ENCODE results near the gene MBD6.
"Not testable (repeated sequence)": the region's sequence is repeated elsewhere in the genome, so short reads cannot be mapped to it uniquely, and the experiment has no call there.

MBD6 gene

GRCh38 chr12:57511588-57512325, 10.9 kb upstream of the MBD6 start:
- no peak for ATAC-seq
- TF ChIP-seq CSDC2 (CRISPR knock-in tag; IDR thresholded peaks at IDR 0.05): no peak
- TF ChIP-seq CREB5 (CRISPR knock-in tag; IDR thresholded peaks at IDR 0.05; ENCODE audit: low read depth): no peak
- no peak for TF ChIP-seq SNAI2 (CRISPR knock-in tag; IDR thresholded peaks at IDR 0.05)
- TF ChIP-seq GLIS3 (CRISPR knock-in tag; IDR thresholded peaks at IDR 0.05): no peak
- no peak for TF ChIP-seq ZNF70 (CRISPR knock-in tag; IDR thresholded peaks at IDR 0.05)
- TF ChIP-seq BACH2 (CRISPR knock-in tag; IDR thresholded peaks at IDR 0.05; ENCODE audit: borderline replicate concordance): no peak
- TF ChIP-seq ESRRG (CRISPR knock-in tag; IDR thresholded peaks at IDR 0.05): no peak
- TF ChIP-seq ZC3H10 (CRISPR knock-in tag; IDR thresholded peaks at IDR 0.05): no peak
- TF ChIP-seq TOX (CRISPR knock-in tag; IDR thresholded peaks at IDR 0.05; ENCODE audit: borderline replicate concordance): no peak
- no peak for TF ChIP-seq ISL1 (CRISPR knock-in tag; IDR thresholded peaks at IDR 0.05)

- no peak for ATAC-seq
Observed at GRCh38 chr12:57512665-57513064, 10.0 kb upstream of the MBD6 start.

GRCh38 chr12:57513266-57513665, 9.4 kb upstream of the MBD6 start:
- no peak for TF ChIP-seq RARB (CRISPR knock-in tag; IDR thresholded peaks at IDR 0.05)
- TF ChIP-seq ZC3H10 (CRISPR knock-in tag; IDR thresholded peaks at IDR 0.05): no peak
- TF ChIP-seq, protein P1, sequence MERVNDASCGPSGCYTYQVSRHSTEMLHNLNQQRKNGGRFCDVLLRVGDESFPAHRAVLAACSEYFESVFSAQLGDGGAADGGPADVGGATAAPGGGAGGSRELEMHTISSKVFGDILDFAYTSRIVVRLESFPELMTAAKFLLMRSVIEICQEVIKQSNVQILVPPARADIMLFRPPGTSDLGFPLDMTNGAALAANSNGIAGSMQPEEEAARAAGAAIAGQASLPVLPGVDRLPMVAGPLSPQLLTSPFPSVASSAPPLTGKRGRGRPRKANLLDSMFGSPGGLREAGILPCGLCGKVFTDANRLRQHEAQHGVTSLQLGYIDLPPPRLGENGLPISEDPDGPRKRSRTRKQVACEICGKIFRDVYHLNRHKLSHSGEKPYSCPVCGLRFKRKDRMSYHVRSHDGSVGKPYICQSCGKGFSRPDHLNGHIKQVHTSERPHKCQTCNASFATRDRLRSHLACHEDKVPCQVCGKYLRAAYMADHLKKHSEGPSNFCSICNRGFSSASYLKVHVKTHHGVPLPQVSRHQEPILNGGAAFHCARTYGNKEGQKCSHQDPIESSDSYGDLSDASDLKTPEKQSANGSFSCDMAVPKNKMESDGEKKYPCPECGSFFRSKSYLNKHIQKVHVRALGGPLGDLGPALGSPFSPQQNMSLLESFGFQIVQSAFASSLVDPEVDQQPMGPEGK (CRISPR knock-in tag; IDR thresholded peaks at IDR 0.05; ENCODE audit: borderline replicate concordance): no peak
- TF ChIP-seq ZFP3 (CRISPR knock-in tag; IDR thresholded peaks at IDR 0.05): no peak
- TF ChIP-seq ZFP30 (CRISPR knock-in tag; IDR thresholded peaks at IDR 0.05): no peak
- TF ChIP-seq TCF4 (CRISPR knock-in tag; IDR thresholded peaks at IDR 0.05; ENCODE audit: borderline replicate concordance): no peak
- TF ChIP-seq ZNF565 (CRISPR knock-in tag; conservative IDR thresholded peaks at IDR 0.05; ENCODE audit: low read depth): no peak
- TF ChIP-seq CSDC2 (CRISPR knock-in tag; IDR thresholded peaks at IDR 0.05): no peak
- TF ChIP-seq ESRRG (CRISPR knock-in tag; IDR thresholded peaks at IDR 0.05): no peak
- no peak for TF ChIP-seq PPARA (CRISPR knock-in tag; IDR thresholded peaks at IDR 0.05; ENCODE audit: borderline replicate concordance)
- no peak for ATAC-seq

More at GRCh38 chr12:57512665-57513064, 10.0 kb upstream of the MBD6 start:
- TF ChIP-seq ESRRG (CRISPR knock-in tag; IDR thresholded peaks at IDR 0.05) (no peak), ARNTL (CRISPR knock-in tag; IDR thresholded peaks at IDR 0.05; ENCODE audit: borderline replicate concordance, low read depth) (no peak), BACH2 (CRISPR knock-in tag; IDR thresholded peaks at IDR 0.05; ENCODE audit: borderline replicate concordance) (no peak), POU6F1 (CRISPR knock-in tag; IDR thresholded peaks at IDR 0.05; ENCODE audit: borderline replicate concordance, low read depth) (no peak), PPARA (CRISPR knock-in tag; IDR thresholded peaks at IDR 0.05; ENCODE audit: borderline replicate concordance) (no peak), TOX (CRISPR knock-in tag; IDR thresholded peaks at IDR 0.05; ENCODE audit: borderline replicate concordance) (no peak), ZNF565 (CRISPR knock-in tag; conservative IDR thresholded peaks at IDR 0.05; ENCODE audit: low read depth) (no peak), ZFP30 (CRISPR knock-in tag; IDR thresholded peaks at IDR 0.05) (no peak), SNAI2 (CRISPR knock-in tag; IDR thresholded peaks at IDR 0.05) (no peak)

DNA sequence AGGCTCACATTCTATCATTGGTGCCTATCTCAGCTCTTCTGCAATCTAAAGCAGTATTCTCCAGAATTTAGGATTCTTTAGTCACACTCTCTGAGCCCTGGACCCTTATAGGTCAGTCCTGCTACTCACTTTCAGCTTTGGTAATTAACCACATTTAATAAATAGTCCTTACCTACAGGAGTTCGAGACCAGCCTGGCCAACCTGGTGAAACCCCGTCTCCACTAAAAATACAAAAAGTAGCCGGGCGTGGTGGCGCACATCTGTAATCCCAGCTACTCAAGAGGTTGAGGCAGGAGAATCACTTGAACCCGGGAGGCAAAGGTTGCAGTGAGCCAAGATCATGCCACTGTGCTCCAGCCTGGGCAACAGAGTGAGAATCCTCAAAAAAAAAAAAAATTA, 8.9 kb upstream of the MBD6 start:
- not testable (repeated sequence) for ATAC-seq

DNA sequence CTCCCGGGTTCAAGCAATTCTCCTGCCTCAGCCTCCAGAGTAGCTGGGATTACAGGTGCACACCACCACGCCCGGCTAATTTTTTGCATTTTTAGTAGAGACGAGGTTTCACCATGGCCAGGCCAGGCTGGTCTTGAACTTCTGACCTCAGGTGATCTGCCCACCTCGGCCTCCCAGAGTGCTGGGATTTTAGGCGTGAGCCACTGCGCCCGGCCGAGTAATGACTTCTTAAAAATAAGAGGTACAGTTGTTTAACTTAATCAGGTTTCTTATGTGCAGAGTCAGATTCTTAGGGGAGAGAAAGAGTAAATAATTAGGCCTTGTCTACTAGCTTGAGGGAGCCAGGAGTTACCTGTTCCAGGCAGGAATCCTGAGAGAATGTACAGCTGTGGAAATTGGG, 8.4 kb upstream of the MBD6 start:
- not testable (repeated sequence) for ATAC-seq

DNA sequence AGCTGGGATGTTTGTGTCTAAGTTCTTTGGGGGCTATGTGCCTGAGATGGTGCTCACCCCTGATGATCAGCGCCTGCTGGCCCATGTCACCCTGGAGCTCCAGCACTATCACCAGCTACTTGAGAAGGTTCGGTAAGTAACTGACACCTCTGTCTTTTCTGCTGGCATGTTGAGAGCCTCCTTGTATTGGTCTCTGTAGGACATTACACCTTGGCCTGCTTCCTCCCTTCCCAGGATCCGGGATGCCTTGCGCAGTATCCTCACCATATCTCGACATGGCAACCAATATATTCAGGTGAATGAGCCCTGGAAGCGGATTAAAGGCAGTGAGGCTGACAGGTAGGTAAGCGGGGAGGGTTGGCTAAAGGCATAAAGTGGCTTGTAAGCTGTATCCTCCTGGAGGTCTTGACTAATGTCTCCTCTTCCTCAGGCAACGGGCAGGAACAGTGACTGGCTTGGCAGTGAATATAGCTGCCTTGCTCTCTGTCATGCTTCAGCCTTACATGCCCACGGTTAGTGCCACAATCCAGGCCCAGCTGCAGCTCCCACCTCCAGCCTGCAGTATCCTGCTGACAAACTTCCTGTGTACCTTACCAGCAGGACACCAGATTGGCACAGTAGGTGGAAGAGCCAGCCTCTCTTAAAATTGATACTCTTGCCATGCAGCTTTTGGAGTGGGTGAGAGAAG, 7.8 kb upstream of the MBD6 start:
- no peak for ATAC-seq
- TF ChIP-seq TOX (CRISPR knock-in tag; IDR thresholded peaks at IDR 0.05; ENCODE audit: borderline replicate concordance) (no peak), ARNTL (CRISPR knock-in tag; IDR thresholded peaks at IDR 0.05; ENCODE audit: borderline replicate concordance, low read depth) (no peak), GLIS3 (CRISPR knock-in tag; IDR thresholded peaks at IDR 0.05) (no peak), BACH2 (CRISPR knock-in tag; IDR thresholded peaks at IDR 0.05; ENCODE audit: borderline replicate concordance) (no peak), ZFP3 (CRISPR knock-in tag; IDR thresholded peaks at IDR 0.05) (no peak), ZC3H10 (CRISPR knock-in tag; IDR thresholded peaks at IDR 0.05) (no peak), CSRNP3 (CRISPR knock-in tag; IDR thresholded peaks at IDR 0.05) (no peak), OSR1 (CRISPR knock-in tag; IDR thresholded peaks at IDR 0.05) (no peak), SNAI2 (CRISPR knock-in tag; IDR thresholded peaks at IDR 0.05) (no peak)
- TF ChIP-seq, protein P1 (CRISPR knock-in tag; IDR thresholded peaks at IDR 0.05; ENCODE audit: borderline replicate concordance): no peak

Measured in SK-N-SH treated with all-trans-retinoic acid at 6 μM for 48 hours (cell line).